ENCODE measurements around the gene DNMBP. TPM values are rescaled to one million over a fixed set of nuclear protein-coding genes. Genes with fewer than 3 reads are reported as not detected.
A peak's percentile ranks its signal among the peaks of the same experiment; 100 is the strongest.

Gene DNMBP
- total and polyA plus RNA-seq, 2 of the 4 experiments (the other 2 are of a cell fraction), result 10.9 to 13.6 TPM

DNA sequence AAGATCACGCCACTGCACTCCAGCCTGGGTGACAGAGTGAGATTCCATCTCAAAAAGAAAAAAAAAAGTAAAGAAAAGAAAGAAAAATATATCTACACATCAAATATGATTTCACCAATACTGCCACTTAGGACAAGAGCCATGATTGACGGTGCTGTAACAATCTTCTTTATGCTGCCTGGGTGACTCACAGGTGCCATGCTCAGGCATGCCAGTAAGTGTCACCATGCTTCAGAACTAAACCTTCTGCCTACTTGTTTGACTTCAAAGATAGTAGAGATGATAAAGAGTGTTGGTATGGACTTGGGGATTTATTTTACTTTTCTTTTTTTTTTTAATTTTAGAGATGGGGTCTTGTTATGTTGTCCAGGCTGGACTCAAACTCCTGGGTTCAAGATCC, 33.6 kb upstream of the DNMBP start:
- no peak overlapping the region for H4K91ac ChIP-seq (ENCODE audit: insufficient read depth, low read depth, low read length)
- no peak overlapping the region for H3K27ac ChIP-seq (ENCODE audit: insufficient read depth, low read length)
- no peak overlapping the region; the same call in none of the 2 replicates for H3K14ac ChIP-seq (replicated peaks; ENCODE audit: low read depth, low read length)
- no peak overlapping the region for H3K4me2 ChIP-seq (ENCODE audit: low read depth, low read length)
- BruUV-seq (replicated peaks), result no TSS peak
- H3K56ac ChIP-seq (ENCODE audit: extremely low read depth, insufficient read depth, low read length), result no peak overlapping the region
- no peak overlapping the region for H4K5ac ChIP-seq (ENCODE audit: low read depth, low read length)
- no peak overlapping the region for H3K23ac ChIP-seq (ENCODE audit: low read depth, low read length)
- no peak overlapping the region for H3K9ac ChIP-seq (ENCODE audit: low read depth, low read length)
- no CpG with 5 or more reads among the region's 2 CpGs for WGBS, 2 experiments (ENCODE audit: extremely low coverage in 2 of 2, insufficient read length in 1 of 2)
- intact Hi-C loops (cut with micrococcal nuclease), result loop anchor here (10.0 kb wide), 1 partner anchor 309 kb away; the partner anchor contains the start of genes COX15 and CUTC
- H2BK120ac ChIP-seq (ENCODE audit: low read depth, low read length), result peak overlapping the region; percentile 7; the same call in 1 of the 2 replicates
- DNase-seq, result no peak
- peaks cover 4% of the 10 kb centered on the region for H3K4me1 ChIP-seq (ENCODE audit: control insufficient read depth, insufficient read depth, low read length)
- 0 out of 4 replicates have a peak overlapping the region, but pooled peaks of 1 of the 2 experiments have one; percentile 69 for H4K8ac ChIP-seq (ENCODE audit: low read depth in 2 of 2, low read length in 2 of 2)
- no peak overlapping the region; the same call in 2 of the 3 replicates for H2BK15ac ChIP-seq (ENCODE audit: low read depth, low read length)
- no peaks in the 10 kb centered on the region for H3K79me1 ChIP-seq (ENCODE audit: low read depth in 1 of 2, low read length in 2 of 2)
- no peak overlapping the region for H2BK20ac ChIP-seq (ENCODE audit: low read depth, low read length)
- CTCF ChIA-PET, result interaction anchor here (0.7 to 1.2 kb wide), 2 partner anchors 10 to 198 kb away, joined by 3 read pairs; no protein-coding TSS in a partner anchor
- POLR2A ChIA-PET (ENCODE audit: unreplicated experiment), result no interaction called here
- no peak overlapping the region for H2BK5ac ChIP-seq (ENCODE audit: low read depth, low read length, poor library complexity, severe bottlenecking)
- no peaks in the 10 kb centered on the region for H3K9me3 ChIP-seq (ENCODE audit: control insufficient read depth, insufficient read depth, low read length)
- H3K36me3 ChIP-seq (ENCODE audit: control insufficient read depth, insufficient read depth, low read length), result no peaks in the 10 kb centered on the region
- no peak overlapping the region for H2AFZ ChIP-seq (replicated peaks; ENCODE audit: low read length, poor library complexity)
- no peaks in the 10 kb centered on the region for H4K20me1 ChIP-seq (ENCODE audit: insufficient read depth, low read length)
- peak overlapping the region; percentile 42 for H3K4ac ChIP-seq (ENCODE audit: low read depth, low read length)
- no peaks in the 10 kb centered on the region for H3K9me1 ChIP-seq (ENCODE audit: insufficient read depth, low read length)
- H3K4me3 ChIP-seq (ENCODE audit: insufficient read depth, low read depth, low read length), result no peak overlapping the region
- no peak overlapping the region; the same call in 1 of the 2 replicates for H3K18ac ChIP-seq (ENCODE audit: low read depth, low read length)
- no peak for ATAC-seq (ENCODE audit: low read depth)
- peak overlapping the region; percentile 77; the same call in 1 of the 2 replicates for H2AK5ac ChIP-seq (ENCODE audit: low read depth, low read length)
- H3K27me3 ChIP-seq (ENCODE audit: control insufficient read depth, insufficient read depth, low read length), result no peaks in the 10 kb centered on the region
- TF ChIP-seq FOS (IDR thresholded peaks at IDR 0.05; ENCODE audit: low read depth, low read length), result no peak
- no peak for TF ChIP-seq SMC3 (IDR thresholded peaks at IDR 0.05; ENCODE audit: low read depth, low read length)
- no peak for TF ChIP-seq RAD21 (IDR thresholded peaks at IDR 0.05; ENCODE audit: low read length)
- no peak for TF ChIP-seq CEBPB (IDR thresholded peaks at IDR 0.05; ENCODE audit: low read depth, low read length)
- no peak for TF ChIP-seq POLR2A (IDR thresholded peaks at IDR 0.05; ENCODE audit: low read depth, low read length)
- no peak for TF ChIP-seq MXI1 (IDR thresholded peaks at IDR 0.05; ENCODE audit: borderline replicate concordance, low read depth, low read length)
- no peak for TF ChIP-seq MAZ (IDR thresholded peaks at IDR 0.05; ENCODE audit: borderline replicate concordance, low read depth, low read length)
- no peak for TF ChIP-seq MAFK (IDR thresholded peaks at IDR 0.05; ENCODE audit: low read depth, low read length)
- TF ChIP-seq NFE2L2 (IDR thresholded peaks at IDR 0.05; ENCODE audit: low read depth, low read length), result no peak
- TF ChIP-seq, protein P1, sequence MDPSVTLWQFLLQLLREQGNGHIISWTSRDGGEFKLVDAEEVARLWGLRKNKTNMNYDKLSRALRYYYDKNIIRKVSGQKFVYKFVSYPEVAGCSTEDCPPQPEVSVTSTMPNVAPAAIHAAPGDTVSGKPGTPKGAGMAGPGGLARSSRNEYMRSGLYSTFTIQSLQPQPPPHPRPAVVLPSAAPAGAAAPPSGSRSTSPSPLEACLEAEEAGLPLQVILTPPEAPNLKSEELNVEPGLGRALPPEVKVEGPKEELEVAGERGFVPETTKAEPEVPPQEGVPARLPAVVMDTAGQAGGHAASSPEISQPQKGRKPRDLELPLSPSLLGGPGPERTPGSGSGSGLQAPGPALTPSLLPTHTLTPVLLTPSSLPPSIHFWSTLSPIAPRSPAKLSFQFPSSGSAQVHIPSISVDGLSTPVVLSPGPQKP (IDR thresholded peaks at IDR 0.05; ENCODE audit: borderline replicate concordance, low read depth, low read length), result no peak
- no peak for TF ChIP-seq RFX5 (IDR thresholded peaks at IDR 0.05; ENCODE audit: low read depth, low read length)
- no peak for TF ChIP-seq BHLHE40 (IDR thresholded peaks at IDR 0.05; ENCODE audit: low read depth, low read length)
- no peak overlapping the region for H2AK9ac ChIP-seq (replicated peaks; ENCODE audit: low read depth, low read length, poor library complexity)
- dilution Hi-C loops (cut with HindIII; ENCODE audit: low sequenced_read_pairs, unreplicated experiment), result no loop called here
- in situ Hi-C loops (cut with MboI; ENCODE audit: low sequenced_read_pairs), result loop anchor here (10.0 kb wide), 1 partner anchor 79 kb away; no protein-coding TSS in a partner anchor
